GM21786 (cell line): ENCODE measurements around the gene LAMP2.

Source experiments
- ATAC-seq: cut with Tn5 transposase; IDR thresholded peaks from one replicate; pipeline ENCODE4 v1.9.1; 2021; ENCODE audit not compliant: unreplicated experiment

LAMP2 gene

GRCh38 chrX:120457766-120458180, 11.3 kb downstream of the LAMP2 start:
- peak; percentile 92 for ATAC-seq

- no peak for ATAC-seq
Observed at GRCh38 chrX:120456973-120457372, 12.1 kb downstream of the LAMP2 start.

GRCh38 chrX:120453985-120454384, 15.1 kb downstream of the LAMP2 start:
- no peak for ATAC-seq

- peak; percentile 46 for ATAC-seq
Observed at GRCh38 chrX:120452131-120452530, 17.0 kb downstream of the LAMP2 start.

GRCh38 chrX:120450163-120450562, 18.9 kb downstream of the LAMP2 start:
- ATAC-seq, result peak; percentile 45

GRCh38 chrX:120446498-120446897, 22.6 kb downstream of the LAMP2 start:
- ATAC-seq, result no peak

- ATAC-seq, result no peak
Observed at GRCh38 chrX:120439921-120440320, 29.2 kb downstream of the LAMP2 start.

GRCh38 chrX:120429776-120430540, 39.1 kb downstream of the LAMP2 start:
- no peak for ATAC-seq

- ATAC-seq, result no peak
Observed at GRCh38 chrX:120428309-120428708, 40.8 kb downstream of the LAMP2 start.

- ATAC-seq, result no peak
Observed at GRCh38 chrX:120426599-120426998, 42.5 kb downstream of the LAMP2 start.

- peak; percentile 70 for ATAC-seq
Observed at GRCh38 chrX:120419463-120419862, 49.6 kb downstream of the LAMP2 start.

- ATAC-seq, result no peak
Observed at GRCh38 chrX:120408168-120408567, 60.9 kb downstream of the LAMP2 start.

GRCh38 chrX:120406638-120407037, 62.5 kb downstream of the LAMP2 start:
- no peak for ATAC-seq

- no peak for ATAC-seq
Observed at GRCh38 chrX:120402369-120402768, 66.7 kb downstream of the LAMP2 start.

GRCh38 chrX:120401301-120401700, 67.8 kb downstream of the LAMP2 start:
- no peak for ATAC-seq

- peak; percentile 60 for ATAC-seq
Observed at GRCh38 chrX:120380699-120381098, 88.4 kb downstream of the LAMP2 start.

- no peak for ATAC-seq
Observed at GRCh38 chrX:120379937-120380681, 89.0 kb downstream of the LAMP2 start.

GRCh38 chrX:120378570-120378969, 90.5 kb downstream of the LAMP2 start:
- ATAC-seq, result no peak
